Heart right ventricle (tissue), 16 donors: ENCODE data around the gene RCL1. TPM values are rescaled to one million over a fixed set of nuclear protein-coding genes. Genes with fewer than 3 reads are reported as not detected.

Experiments
- ATAC-seq, 8 donors: fragments of 200-7000 bp; cut with Tn5 transposase; one replicate each; pipeline ENCODE4 v1.9.1; 2020; ENCODE audit warnings: mild to moderate bottlenecking in 8 of 8, moderate library complexity in 8 of 8, moderate number of reproducible peaks in 1 of 8
- DNase-seq, 2 donors: peaks; one replicate each; pipeline ENCODE4 v3.0.0-alpha.2; 2020
- H3K27ac ChIP-seq, 10 donors: fragments of 200-600 bp; sonication (generic) in 2 of 10; one replicate each; pipeline versions ENCODE4 v1.5.0 to v1.8.0; 2020 to 2022; ENCODE audit warnings: mild to moderate bottlenecking in 3 of 10
- H3K27me3 ChIP-seq, 7 donors: fragments of 200-600 bp; one replicate each; pipeline ENCODE4 v1.8.0; 2021 to 2022; ENCODE audit warnings: mild to moderate bottlenecking in 2 of 7
- H3K36me3 ChIP-seq, 9 donors: fragments of 200-600 bp; sonication (generic) in 1 of 9; one replicate each; pipeline versions ENCODE4 v1.5.0 to v1.8.0; 2020 to 2022; ENCODE audit warnings: mild to moderate bottlenecking in 2 of 9
- H3K4me1 ChIP-seq, 9 donors: fragments of 200-600 bp; sonication (generic) in 1 of 9; one replicate each; pipeline versions ENCODE4 v1.5.0 to v1.8.0; 2020 to 2022; ENCODE audit warnings: mild to moderate bottlenecking in 4 of 9
- H3K4me3 ChIP-seq, 10 donors: fragments of 200-600 bp; sonication (generic) in 2 of 10; one replicate each; pipeline versions ENCODE4 v1.5.0 to v1.8.0; 2020 to 2022; ENCODE audit warnings: mild to moderate bottlenecking in 7 of 10, moderate library complexity in 2 of 10
- H3K9me3 ChIP-seq, 11 donors: fragments of 200-600 bp in 10 of 11; sonication (generic) in 2 of 11; one replicate each; pipeline versions ENCODE4 v1.5.0 to v1.8.0; 2013 to 2022; ENCODE audit warnings: mild to moderate bottlenecking in 2 of 11, control low read depth in 1 of 11, moderate library complexity in 1 of 11
- WGBS, 2 donors: extraction: QIAGEN DNeasy Blood & Tissue Kit; methylation state at CpG; one replicate each; pipeline ENCODE4 v1.1.7; 2013; ENCODE audit warnings: inconsistent platforms in 1 of 2; 5-methylcytosine and 5-hydroxymethylcytosine counted together
- intact Hi-C, 10 donors: fragments of 100-400 bp; cut with DNase I; formaldehyde crosslinking; loops; one replicate each; pipeline versions ENCODE4 v1.11.1 to v1.14.2; 2022
- polyA plus RNA-seq, 2 donors: library from polyadenylated mRNA; stranded (reverse); fragments of 200-250 nt; gene quantifications; one replicate each; pipeline ENCODE4 v1.2.3, GENCODE V29; 2013
- total RNA-seq, 10 donors: library from RNA; stranded (reverse); fragmentation: NEBNext Ultra II Directional in 3 of 10; extraction: Animal tissue kit (Norgen Biotek cat#: 25700) in 3 of 10; gene quantifications; one replicate each; pipeline versions ENCODE4 v1.2.1 to v1.2.4, GENCODE V29; 2021 to 2023
- TF ChIP-seq, protein P1 (sequence below), 9 donors: fragments of 200-600 bp; sonication (generic) in 2 of 9; IDR thresholded peaks; one replicate each; pipeline versions ENCODE4 v1.5.0 to v1.8.0; 2021 to 2022; ENCODE audit warnings: antibody characterized with exemption in 9 of 9, mild to moderate bottlenecking in 5 of 9, moderate library complexity in 1 of 9
- donor health status: Arrhythmogenic right ventricular cardiomyopathy.
- donor health status: ischemic (EF 13 %, LVEDD 7.1; RV severe dilation, severe dysfunction).
- donor health status: healthy with polysubstance abuse.
- donor health status: DM: no; HTN: yes; CAD: no.
- donor health status: DM: no; HTN: no; CAD: no.
- donor health status: ischemic (EF 25% LVEDD 6.9; RV normal size, moderate dysfunction).
- donor health status: ischemic (EF 25% LVEDD 5.7; RV mildly dilated, moderate dysfunction).
- donor health status: healthy.
- donor health status: DM: yes; HTN: yes; CAD: no.
- donor health status: Ischemic cardiomyopathy.
- donor health status: ischemic (EF 35%, LVEDD 5.7; RV mildly dilated, moderate dysfunction).
- donor health status: nonischemic (EF 11% LVEDD 7.7; RV severe dilation, severe dysfunction).
- donor health status: DM: yes; HTN: yes; CAD: no.
- donor health status: PGD.
- donor health status: ischemic (EF 29% LVEDD 5.4; RV normal size, mild dysfunction).
- donor health status: nonischemic (EF 23%, LVEDD 6.1; RV moderate dilation, normal function).

Gene RCL1
- total and polyA plus RNA-seq, 12 donors, result 4.8 to 9.9 (median 6.8) TPM

DNA sequence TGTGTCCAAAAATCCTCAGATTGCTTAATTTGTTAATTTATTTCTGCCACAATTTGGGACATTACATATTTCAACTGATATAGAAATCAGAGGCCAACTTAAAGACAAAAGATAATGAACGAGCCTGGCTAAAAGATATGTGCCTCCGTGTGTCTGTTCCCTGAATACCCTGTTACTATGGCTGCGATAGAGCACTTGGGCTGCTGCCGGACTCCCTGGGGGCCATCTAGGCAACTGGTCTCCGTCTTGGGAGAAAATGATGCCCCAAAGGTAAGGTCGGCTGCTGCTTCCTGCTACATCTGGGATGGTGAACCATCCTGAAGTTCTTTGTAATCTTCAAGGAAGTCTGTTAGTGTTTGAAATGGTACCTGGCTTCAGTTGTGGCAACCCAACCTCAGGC is 72.0 kb downstream of the RCL1 start:
- no peak overlapping the region for H3K4me3 ChIP-seq
- no peak for DNase-seq
- TF ChIP-seq, protein P1, sequence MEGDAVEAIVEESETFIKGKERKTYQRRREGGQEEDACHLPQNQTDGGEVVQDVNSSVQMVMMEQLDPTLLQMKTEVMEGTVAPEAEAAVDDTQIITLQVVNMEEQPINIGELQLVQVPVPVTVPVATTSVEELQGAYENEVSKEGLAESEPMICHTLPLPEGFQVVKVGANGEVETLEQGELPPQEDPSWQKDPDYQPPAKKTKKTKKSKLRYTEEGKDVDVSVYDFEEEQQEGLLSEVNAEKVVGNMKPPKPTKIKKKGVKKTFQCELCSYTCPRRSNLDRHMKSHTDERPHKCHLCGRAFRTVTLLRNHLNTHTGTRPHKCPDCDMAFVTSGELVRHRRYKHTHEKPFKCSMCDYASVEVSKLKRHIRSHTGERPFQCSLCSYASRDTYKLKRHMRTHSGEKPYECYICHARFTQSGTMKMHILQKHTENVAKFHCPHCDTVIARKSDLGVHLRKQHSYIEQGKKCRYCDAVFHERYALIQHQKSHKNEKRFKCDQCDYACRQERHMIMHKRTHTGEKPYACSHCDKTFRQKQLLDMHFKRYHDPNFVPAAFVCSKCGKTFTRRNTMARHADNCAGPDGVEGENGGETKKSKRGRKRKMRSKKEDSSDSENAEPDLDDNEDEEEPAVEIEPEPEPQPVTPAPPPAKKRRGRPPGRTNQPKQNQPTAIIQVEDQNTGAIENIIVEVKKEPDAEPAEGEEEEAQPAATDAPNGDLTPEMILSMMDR (IDR thresholded peaks at IDR 0.05), result no peak
- no peak overlapping the region for H3K27ac ChIP-seq
- H3K27me3 ChIP-seq, result no peaks in the 10 kb centered on the region
- intact Hi-C loops, result no loop called here
- 85 to 88% methylated on average over 6 of the region's 6 CpGs for WGBS, 2 donors
- peaks cover 0 to 5% (median 0%) of the 10 kb centered on the region in 9 donors for H3K4me1 ChIP-seq
- no peak for ATAC-seq
- H3K9me3 ChIP-seq, result no peaks in the 10 kb centered on the region
- peaks cover 0 to 27% (median 6%) of the 10 kb centered on the region in 9 donors for H3K36me3 ChIP-seq

DNA sequence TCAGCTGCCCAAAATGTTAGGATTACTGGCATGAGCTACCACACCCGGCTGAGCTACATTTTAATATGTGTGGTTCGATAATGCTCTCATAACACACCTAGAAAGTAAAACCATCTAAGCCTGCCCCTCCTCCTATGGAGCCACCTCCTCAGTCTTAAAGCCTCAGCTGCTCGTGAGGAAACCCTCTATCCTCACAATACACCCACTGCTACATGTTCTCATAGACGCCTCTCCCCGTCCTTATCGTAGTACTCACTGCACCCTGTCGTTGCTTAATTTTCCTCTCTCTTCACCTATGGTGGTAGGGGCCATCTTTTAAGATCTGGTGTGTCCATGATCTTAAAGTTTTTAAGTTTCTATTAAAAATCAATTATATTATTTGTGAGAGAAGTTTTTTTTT is 72.9 kb downstream of the RCL1 start:
- WGBS, 2 donors, result 92 to 96% methylated on average over 7 of the region's 7 CpGs
- Histone ChIP-seq H3K27ac (no peak overlapping the region), H3K9me3 (no peaks in the 10 kb centered on the region), H3K4me3 (no peak overlapping the region), H3K27me3 (no peaks in the 10 kb centered on the region), H3K36me3 (peaks cover 0 to 17% (median 0%) of the 10 kb centered on the region in 9 donors), H3K4me1 (peaks cover 0 to 5% (median 0%) of the 10 kb centered on the region in 9 donors)
- intact Hi-C loops, result no loop called here
- TF ChIP-seq, protein P1 (IDR thresholded peaks at IDR 0.05), result no peak
- ATAC-seq (no peak), DNase-seq (no peak)

- TF ChIP-seq, protein P1 (IDR thresholded peaks at IDR 0.05), result no peak
- Histone ChIP-seq H3K27me3 (no peaks in the 10 kb centered on the region), H3K27ac (no peak overlapping the region), H3K4me3 (no peak overlapping the region), H3K36me3 (peaks cover 0 to 10% (median 0%) of the 10 kb centered on the region in 9 donors), H3K4me1 (peaks cover 0 to 5% (median 0%) of the 10 kb centered on the region in 9 donors), H3K9me3 (no peaks in the 10 kb centered on the region)
- DNase-seq (no peak), ATAC-seq (peak in 1 of 8 donors; percentile 59)
- 89 to 93% methylated on average over 6 of the region's 6 CpGs for WGBS, 2 donors
- intact Hi-C loops, result no loop called here
Measured at GRCh38 chr9:4866239-4866969, 73.7 kb downstream of the RCL1 start.

DNA sequence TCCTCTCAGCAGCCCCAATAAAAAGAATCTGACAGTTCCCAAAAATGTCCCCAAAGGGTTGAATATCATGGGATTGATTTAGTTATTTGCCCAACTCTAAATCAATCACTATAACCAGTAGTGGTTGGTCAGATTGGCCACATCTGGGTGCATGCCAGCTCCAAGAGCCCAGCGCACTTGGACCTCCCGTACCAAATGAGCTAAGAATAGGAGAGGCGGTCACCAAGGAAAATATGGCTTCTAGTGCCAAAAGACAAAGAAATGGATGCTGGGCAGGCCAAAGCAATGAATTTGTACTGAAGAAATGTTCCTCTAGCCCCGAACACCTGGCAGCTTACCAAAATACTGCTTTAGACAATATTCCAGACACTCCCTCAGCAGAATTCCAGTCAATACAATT is 80.3 kb downstream of the RCL1 start:
- Histone ChIP-seq H3K36me3 (no peaks in the 10 kb centered on the region), H3K4me3 (no peak overlapping the region), H3K27ac (no peak overlapping the region), H3K9me3 (no peaks in the 10 kb centered on the region), H3K27me3 (no peaks in the 10 kb centered on the region), H3K4me1 (peaks cover 0 to 5% (median 0%) of the 10 kb centered on the region in 9 donors)
- 82 to 83% methylated on average over 4 of the region's 4 CpGs for WGBS, 2 donors
- intact Hi-C loops, result no loop called here
- ATAC-seq (peak in 3 of 8 donors; percentile 30 to 62 (median 53)), DNase-seq (peak in 1 of 2 donors; percentile 12)
- TF ChIP-seq, protein P1 (IDR thresholded peaks at IDR 0.05), result no peak
